Medulla oblongata (tissue), 1 donor: Measurements from ENCODE around the gene HAUS7.

Experiments
- DNase-seq: peaks from one replicate; pipeline ENCODE4 v3.0.0-alpha.2; 2015; ENCODE audit errors: extremely low spot score

The HAUS7 gene

GRCh38 chrX:153470411-153471363 lies at the start of gene HAUS7:
Gene HAUS7 (minus strand): TSS chrX:153470576. CDS start chrX:153470557, 19 bp downstream.
- peak; percentile 89 for DNase-seq

- no peak for DNase-seq
Measured at GRCh38 chrX:153519569-153520286, 49.4 kb upstream of the HAUS7 start.

- DNase-seq: no peak
Measured at GRCh38 chrX:153517946-153518834, 47.8 kb upstream of the HAUS7 start.

GRCh38 chrX:153517423-153517822 lies 47.0 kb upstream of the HAUS7 start, which contains the start of gene ATP2B3:
Gene ATP2B3 (plus strand): TSS chrX:153517642. CDS start chrX:153536248, 18,606 bp downstream.
- DNase-seq: no peak

GRCh38 chrX:153516073-153516472 lies 45.7 kb upstream of the HAUS7 start:
- no peak for DNase-seq

GRCh38 chrX:153515435-153515834 lies 45.1 kb upstream of the HAUS7 start:
- no peak for DNase-seq

- DNase-seq: no peak
Measured at GRCh38 chrX:153514259-153514658, 43.9 kb upstream of the HAUS7 start.

GRCh38 chrX:153513265-153513664 lies 42.9 kb upstream of the HAUS7 start:
- no peak for DNase-seq

GRCh38 chrX:153512501-153512893 lies 42.1 kb upstream of the HAUS7 start:
- DNase-seq: no peak

- no peak for DNase-seq
Measured at GRCh38 chrX:153511784-153512500, 41.6 kb upstream of the HAUS7 start.

- DNase-seq: no peak
Measured at GRCh38 chrX:153510383-153510782, 40.0 kb upstream of the HAUS7 start.

- DNase-seq: no peak
Measured at GRCh38 chrX:153509592-153509991, 39.2 kb upstream of the HAUS7 start.

GRCh38 chrX:153507484-153508178 lies 37.3 kb upstream of the HAUS7 start:
- DNase-seq: peak; percentile 73

GRCh38 chrX:153505361-153505760 lies 35.0 kb upstream of the HAUS7 start:
- no peak for DNase-seq

GRCh38 chrX:153504445-153505016 lies 34.2 kb upstream of the HAUS7 start:
- no peak for DNase-seq

- no peak for DNase-seq
Measured at GRCh38 chrX:153502796-153503195, 32.4 kb upstream of the HAUS7 start.

- no peak for DNase-seq
Measured at GRCh38 chrX:153502131-153502530, 31.8 kb upstream of the HAUS7 start.

- peak; percentile 51 for DNase-seq
Measured at GRCh38 chrX:153501530-153501929, 31.2 kb upstream of the HAUS7 start.

- DNase-seq: no peak
Measured at GRCh38 chrX:153500676-153501280, 30.4 kb upstream of the HAUS7 start.

GRCh38 chrX:153499876-153500275 lies 29.5 kb upstream of the HAUS7 start:
- peak; percentile 57 for DNase-seq
